Measurements from ENCODE around the gene ENPEP. TPM values are rescaled to one million over a fixed set of nuclear protein-coding genes. Genes with fewer than 3 reads are reported as not detected.
A peak's percentile ranks its signal among the peaks of the same experiment; 100 is the strongest.
"Not testable (repeated sequence)": the region's sequence is repeated elsewhere in the genome, so short reads cannot be mapped to it uniquely, and the experiment has no call there.

Gene ENPEP
- total RNA-seq, 1 experiment from 2014 or later, result 5.6 TPM

- Mint-ChIP-seq H3K4me3 (ENCODE audit: unreplicated experiment) (no peak overlapping the region), H3K27me3 (ENCODE audit: insufficient read depth, unreplicated experiment) (peaks cover 2% of the 10 kb centered on the region), H3K4me1 (ENCODE audit: low read depth, unreplicated experiment) (no peaks in the 10 kb centered on the region), H3K36me3 (ENCODE audit: insufficient read depth, unreplicated experiment) (no peaks in the 10 kb centered on the region), H3K9me3 (ENCODE audit: unreplicated experiment) (peaks cover 9% of the 10 kb centered on the region), H3K27ac (ENCODE audit: unreplicated experiment) (no peak overlapping the region)
- 0 out of 2 replicates have a peak, but pooled peaks cover under 1% of the 10 kb centered on the region for H3K9me3 ChIP-seq
- intact Hi-C loops (cut with micrococcal nuclease; ENCODE audit: unreplicated experiment), result no loop called here
- H3K4me1 ChIP-seq, result peaks cover 19% of the 10 kb centered on the region
- BruUV-seq (replicated peaks), result no TSS peak
- no peaks in the 10 kb centered on the region for H3K27me3 ChIP-seq (replicated peaks; ENCODE audit: control insufficient read depth, insufficient read depth, low read length)
- H3K4me3 ChIP-seq (ENCODE audit: low read depth, low read length), result no peak overlapping the region
- no peaks in the 10 kb centered on the region for H3K36me3 ChIP-seq (ENCODE audit: control insufficient read depth, insufficient read depth, low read length)
- no peak for DNase-seq
- TF ChIP-seq, protein P1, sequence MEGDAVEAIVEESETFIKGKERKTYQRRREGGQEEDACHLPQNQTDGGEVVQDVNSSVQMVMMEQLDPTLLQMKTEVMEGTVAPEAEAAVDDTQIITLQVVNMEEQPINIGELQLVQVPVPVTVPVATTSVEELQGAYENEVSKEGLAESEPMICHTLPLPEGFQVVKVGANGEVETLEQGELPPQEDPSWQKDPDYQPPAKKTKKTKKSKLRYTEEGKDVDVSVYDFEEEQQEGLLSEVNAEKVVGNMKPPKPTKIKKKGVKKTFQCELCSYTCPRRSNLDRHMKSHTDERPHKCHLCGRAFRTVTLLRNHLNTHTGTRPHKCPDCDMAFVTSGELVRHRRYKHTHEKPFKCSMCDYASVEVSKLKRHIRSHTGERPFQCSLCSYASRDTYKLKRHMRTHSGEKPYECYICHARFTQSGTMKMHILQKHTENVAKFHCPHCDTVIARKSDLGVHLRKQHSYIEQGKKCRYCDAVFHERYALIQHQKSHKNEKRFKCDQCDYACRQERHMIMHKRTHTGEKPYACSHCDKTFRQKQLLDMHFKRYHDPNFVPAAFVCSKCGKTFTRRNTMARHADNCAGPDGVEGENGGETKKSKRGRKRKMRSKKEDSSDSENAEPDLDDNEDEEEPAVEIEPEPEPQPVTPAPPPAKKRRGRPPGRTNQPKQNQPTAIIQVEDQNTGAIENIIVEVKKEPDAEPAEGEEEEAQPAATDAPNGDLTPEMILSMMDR (IDR thresholded peaks at IDR 0.05; ENCODE audit: insufficient read depth in 1 of 2, low read depth in 1 of 2, low read length in 1 of 2, severe bottlenecking in 1 of 2, unreplicated experiment in 1 of 2), result no peak
- ChIA-PET CTCF (no interaction called here), POLR2A (no interaction called here)
Observed at GRCh38 chr4:110474481-110474880, 1.5 kb upstream of the ENPEP start.

GRCh38 chr4:110475080-110475479 is 875 bp upstream of the ENPEP start:
- H3K27ac Mint-ChIP-seq (ENCODE audit: unreplicated experiment); H3K4me3 Mint-ChIP-seq (ENCODE audit: unreplicated experiment); CTCF ChIA-PET; BruUV-seq (replicated peaks); POLR2A ChIA-PET; H3K27me3 Mint-ChIP-seq (ENCODE audit: insufficient read depth, unreplicated experiment); H3K27me3 ChIP-seq (replicated peaks; ENCODE audit: control insufficient read depth, insufficient read depth, low read length); H3K36me3 Mint-ChIP-seq (ENCODE audit: insufficient read depth, unreplicated experiment); H3K36me3 ChIP-seq (ENCODE audit: control insufficient read depth, insufficient read depth, low read length); intact Hi-C loops (cut with micrococcal nuclease; ENCODE audit: unreplicated experiment); H3K9me3 ChIP-seq; DNase-seq; H3K4me3 ChIP-seq (ENCODE audit: low read depth, low read length); H3K4me1 Mint-ChIP-seq (ENCODE audit: low read depth, unreplicated experiment); H3K9me3 Mint-ChIP-seq (ENCODE audit: unreplicated experiment): not testable (repeated sequence)
- H3K4me1 ChIP-seq, result peaks cover 19% of the 10 kb centered on the region

DNA sequence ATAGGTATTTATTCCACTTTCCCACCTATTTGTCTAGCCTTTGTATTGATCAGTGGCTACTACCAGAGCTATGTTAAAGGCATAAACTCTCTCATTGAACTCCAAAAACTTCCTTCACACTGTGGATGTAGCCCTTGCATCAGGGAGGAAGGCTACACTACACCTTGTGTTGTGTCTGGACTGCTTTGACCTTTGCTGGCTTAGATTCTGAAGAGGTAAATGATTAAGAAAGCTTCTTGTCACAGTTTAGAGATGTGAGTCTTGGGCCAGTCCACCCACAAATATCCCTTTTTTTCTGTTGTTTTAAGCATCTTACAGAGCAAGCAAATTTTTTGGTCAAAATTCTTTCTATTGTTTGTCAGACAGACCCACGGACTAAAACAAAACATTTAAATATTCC is 1.9 kb downstream of the ENPEP start:
- Mint-ChIP-seq H3K36me3 (ENCODE audit: insufficient read depth, unreplicated experiment) (no peaks in the 10 kb centered on the region), H3K4me1 (ENCODE audit: low read depth, unreplicated experiment) (peaks cover 13% of the 10 kb centered on the region)
- no TSS peak for BruUV-seq (replicated peaks)

More for the DNA sequence above, 1.9 kb downstream of the ENPEP start:
- TF ChIP-seq, protein P1 (IDR thresholded peaks at IDR 0.05; ENCODE audit: insufficient read depth in 1 of 2, low read depth in 1 of 2, low read length in 1 of 2, severe bottlenecking in 1 of 2, unreplicated experiment in 1 of 2), result no peak
- intact Hi-C loops (cut with micrococcal nuclease; ENCODE audit: unreplicated experiment), result no loop called here
- Histone ChIP-seq H3K4me3 (ENCODE audit: low read depth, low read length) (no peak overlapping the region), H3K9me3 (no peaks in the 10 kb centered on the region), H3K27me3 (replicated peaks; ENCODE audit: control insufficient read depth, insufficient read depth, low read length) (no peaks in the 10 kb centered on the region), H3K4me1 (peaks cover 13% of the 10 kb centered on the region), H3K36me3 (ENCODE audit: control insufficient read depth, insufficient read depth, low read length) (no peaks in the 10 kb centered on the region)
- H3K4me3 Mint-ChIP-seq (ENCODE audit: unreplicated experiment), result peak overlapping the region; percentile 45
- ChIA-PET POLR2A (interaction anchor here (0.6 kb wide), 1 partner anchor 144 kb away, joined by 7 read pairs; no protein-coding TSS in a partner anchor), CTCF (no interaction called here)
- DNase-seq, result no peak
- H3K27ac Mint-ChIP-seq (ENCODE audit: unreplicated experiment), result no peak overlapping the region
- H3K9me3 Mint-ChIP-seq (ENCODE audit: unreplicated experiment), result no peaks in the 10 kb centered on the region
- peaks cover 2% of the 10 kb centered on the region for H3K27me3 Mint-ChIP-seq (ENCODE audit: insufficient read depth, unreplicated experiment)
